ENCODE results near the gene MACROD2.

The MACROD2 gene

GRCh38 chr20:14815340-14815739, 820.0 kb downstream of the MACROD2 start:
- DNase-seq (ENCODE audit: low spot score) = no peak

GRCh38 chr20:14816471-14816870, 821.2 kb downstream of the MACROD2 start:
- no peak for DNase-seq (ENCODE audit: low spot score)

GRCh38 chr20:14817101-14817500, 821.8 kb downstream of the MACROD2 start:
- DNase-seq (ENCODE audit: low spot score) = no peak

DNA sequence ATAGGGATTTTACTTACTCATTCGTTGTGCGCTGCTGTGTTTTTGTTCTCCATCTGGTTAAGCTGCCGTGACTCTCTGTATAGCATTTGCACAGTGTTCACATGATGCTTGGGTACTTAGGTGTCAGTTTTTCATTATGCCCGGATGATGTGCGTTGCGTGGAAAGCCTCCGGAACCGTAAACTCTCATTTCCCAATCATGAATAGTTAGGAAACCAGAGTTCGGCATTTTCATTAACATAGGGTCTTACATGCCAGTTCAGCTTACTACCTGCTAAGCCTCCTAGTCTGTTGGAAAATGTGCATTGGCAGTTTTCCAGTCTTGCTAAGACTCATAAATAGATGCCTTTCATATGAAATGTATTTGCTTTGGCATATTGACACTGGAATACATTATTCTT, 825.5 kb downstream of the MACROD2 start:
- no peak for DNase-seq (ENCODE audit: low spot score)

GRCh38 chr20:14821251-14821650, 825.9 kb downstream of the MACROD2 start:
- no peak for DNase-seq (ENCODE audit: low spot score)

DNA sequence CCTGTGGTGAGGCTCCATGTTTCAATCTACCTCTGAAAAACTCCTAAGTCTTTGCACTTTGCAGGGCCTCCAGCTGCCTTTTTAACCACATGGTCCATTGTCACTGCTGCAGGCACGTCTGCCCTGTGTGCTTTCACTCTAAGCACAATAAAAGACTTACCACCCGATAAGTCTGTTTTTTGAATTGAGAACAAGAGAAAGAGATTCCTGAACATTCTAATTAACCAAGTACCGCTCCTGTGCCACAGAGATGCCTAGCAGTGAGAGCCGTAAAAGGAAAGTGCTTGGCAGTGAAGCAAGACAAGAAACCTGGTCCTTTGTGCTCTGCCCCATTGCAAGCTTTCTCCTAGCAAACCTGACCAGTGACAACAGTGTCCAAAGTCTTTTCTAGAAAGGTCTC, 829.7 kb downstream of the MACROD2 start:
- no peak for DNase-seq (ENCODE audit: low spot score)

DNA sequence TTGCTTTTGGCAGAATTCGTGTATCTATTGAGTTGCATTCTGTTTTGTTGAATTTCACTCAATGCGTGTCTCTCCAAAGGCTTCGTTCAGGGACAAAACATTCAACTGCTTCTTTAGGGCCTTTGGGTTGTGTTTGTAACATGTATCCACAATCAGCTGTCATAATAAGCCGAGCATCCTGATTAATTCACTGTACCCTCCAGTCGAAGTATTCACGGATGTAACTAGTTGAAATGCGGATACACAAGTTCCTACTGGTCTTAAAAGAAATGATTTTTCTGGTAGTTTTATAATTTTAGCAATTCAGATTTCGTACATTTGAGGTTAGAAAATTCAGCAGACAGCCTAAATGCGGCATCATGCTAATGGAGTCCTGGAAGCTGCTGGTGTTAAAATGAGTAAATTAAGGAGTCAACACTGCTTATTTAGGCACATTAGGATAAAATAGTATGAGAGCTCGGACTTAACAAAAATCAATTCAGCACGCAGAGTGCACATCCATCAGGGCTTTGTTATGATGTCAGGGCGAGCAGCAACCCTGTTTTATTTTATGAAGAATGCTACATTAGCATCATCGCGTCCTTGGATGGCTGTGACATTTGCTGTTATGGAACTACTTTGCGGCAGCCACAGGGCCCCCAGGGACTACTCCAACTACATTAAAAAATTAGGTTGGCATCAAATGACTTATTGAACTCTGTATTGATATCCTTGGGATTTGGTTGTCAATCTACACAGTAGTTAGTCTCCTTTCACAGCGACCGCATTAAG, 831.4 kb downstream of the MACROD2 start:
- no peak for DNase-seq (ENCODE audit: low spot score)

DNA sequence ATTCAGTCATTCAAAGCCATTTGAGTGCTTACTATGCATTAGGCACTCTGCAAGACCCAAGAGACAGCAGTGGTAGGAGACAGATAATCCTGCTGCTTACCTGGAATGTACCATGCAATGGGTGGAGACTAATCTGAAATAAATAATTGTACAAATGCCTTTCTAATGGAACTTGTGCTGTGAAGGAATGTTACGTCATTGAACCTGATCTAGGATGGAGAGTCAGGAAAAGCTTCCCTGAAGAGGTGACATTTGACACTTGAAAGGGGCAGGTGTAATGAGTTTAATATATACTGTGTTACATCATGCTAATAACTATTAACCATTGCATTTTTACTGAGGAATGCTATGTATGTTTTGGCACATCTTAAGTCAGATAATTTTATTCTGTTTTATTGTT, 833.1 kb downstream of the MACROD2 start:
- DNase-seq (ENCODE audit: low spot score) = no peak

- no peak for DNase-seq (ENCODE audit: low spot score)
Measured at GRCh38 chr20:14829906-14830305, 834.6 kb downstream of the MACROD2 start.

- DNase-seq (ENCODE audit: low spot score) = no peak
Measured at GRCh38 chr20:14830466-14830865, 835.1 kb downstream of the MACROD2 start.

DNA sequence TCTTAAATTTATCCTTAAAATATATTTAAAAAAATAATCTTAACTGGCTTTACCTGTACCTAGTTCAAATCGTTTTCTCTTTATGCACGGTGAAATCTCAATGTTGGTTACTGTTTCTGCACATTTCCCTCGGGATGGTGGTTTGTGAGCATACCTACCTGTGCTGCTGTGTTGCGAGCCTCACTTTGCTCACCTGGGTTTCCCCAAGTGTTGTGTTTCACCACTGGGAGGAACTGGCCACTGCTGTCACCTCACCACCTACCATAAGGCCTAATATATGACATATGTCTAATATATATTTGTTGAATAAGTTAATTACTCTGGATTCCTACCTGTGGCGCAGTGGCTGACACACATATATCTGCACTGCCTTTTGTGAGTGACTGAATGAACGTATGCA, 835.6 kb downstream of the MACROD2 start:
- no peak for DNase-seq (ENCODE audit: low spot score)

GRCh38 chr20:14832630-14833029, 837.3 kb downstream of the MACROD2 start:
- DNase-seq (ENCODE audit: low spot score) = no peak

GRCh38 chr20:14838663-14839628, 843.6 kb downstream of the MACROD2 start:
- DNase-seq (ENCODE audit: low spot score) = no peak

GRCh38 chr20:14845199-14846160, 850.2 kb downstream of the MACROD2 start:
- no peak for DNase-seq (ENCODE audit: low spot score)

DNA sequence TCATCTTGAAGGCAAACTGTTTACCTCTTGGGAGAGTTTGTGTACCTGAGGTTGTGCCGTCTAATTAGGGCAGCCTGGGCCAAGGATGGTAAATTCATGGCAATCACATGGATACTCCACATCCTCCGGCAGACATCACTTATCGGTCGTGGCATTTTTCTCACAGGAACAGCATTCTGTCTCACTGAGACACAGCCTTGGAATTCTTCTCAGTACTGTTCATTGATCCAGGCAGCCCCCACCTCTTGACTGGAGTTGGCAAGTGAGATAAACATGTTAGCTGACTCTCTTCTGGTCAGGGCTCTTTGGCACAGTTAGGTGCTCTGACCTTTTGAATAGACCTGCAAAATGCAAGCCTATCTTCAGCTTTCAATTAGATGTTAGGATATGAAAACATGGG, 853.5 kb downstream of the MACROD2 start:
- no peak for DNase-seq (ENCODE audit: low spot score)

- no peak for DNase-seq (ENCODE audit: low spot score)
Measured at GRCh38 chr20:14853079-14853478, 857.8 kb downstream of the MACROD2 start.

- no peak for DNase-seq (ENCODE audit: low spot score)
Measured at GRCh38 chr20:14855171-14855570, 859.9 kb downstream of the MACROD2 start.

- DNase-seq (ENCODE audit: low spot score) = no peak
Measured at GRCh38 chr20:14859627-14860026, 864.3 kb downstream of the MACROD2 start.

GRCh38 chr20:14860410-14860814, 865.1 kb downstream of the MACROD2 start:
- DNase-seq (ENCODE audit: low spot score) = no peak

DNA sequence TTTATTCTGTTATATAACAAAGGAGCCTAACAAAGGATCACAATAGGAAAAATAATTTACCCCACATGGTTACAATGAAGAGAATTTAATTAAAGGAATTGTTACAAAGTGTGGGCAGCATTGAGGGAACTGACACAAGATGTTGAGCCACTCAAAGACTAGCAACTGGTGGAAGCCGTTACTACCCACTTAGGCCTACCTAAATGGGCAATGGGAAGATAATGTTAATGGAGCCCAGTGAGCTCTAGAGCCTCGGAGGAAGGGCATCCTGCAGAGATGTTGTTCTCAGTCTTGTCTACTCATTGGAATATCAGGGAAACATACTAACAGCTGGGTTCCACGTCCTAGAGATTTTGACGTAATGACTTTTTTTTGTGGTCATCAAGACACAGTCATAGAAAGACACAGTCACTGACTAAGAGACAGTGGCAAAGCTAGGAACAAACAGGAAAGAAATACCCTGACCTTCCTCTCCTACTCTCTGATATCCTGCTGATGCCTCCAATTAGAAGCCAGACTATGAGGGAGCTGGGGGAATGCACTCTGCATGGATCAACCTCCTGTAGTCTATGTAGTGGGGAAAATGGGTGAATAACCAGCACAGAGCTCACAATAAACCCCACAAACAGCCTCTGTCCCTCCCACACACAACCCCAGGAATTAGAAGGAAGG, 865.8 kb downstream of the MACROD2 start:
- DNase-seq (ENCODE audit: low spot score) = no peak

- DNase-seq (ENCODE audit: low spot score) = no peak
Measured at GRCh38 chr20:14865169-14865568, 869.9 kb downstream of the MACROD2 start.
